NCI-H1092 (cell line): ENCODE measurements around the gene OGN.

Experiments used
- DNase-seq: peaks from one replicate; lab custom pipeline; 2025; lab: John Stamatoyannopoulos, UW

Gene OGN

DNA sequence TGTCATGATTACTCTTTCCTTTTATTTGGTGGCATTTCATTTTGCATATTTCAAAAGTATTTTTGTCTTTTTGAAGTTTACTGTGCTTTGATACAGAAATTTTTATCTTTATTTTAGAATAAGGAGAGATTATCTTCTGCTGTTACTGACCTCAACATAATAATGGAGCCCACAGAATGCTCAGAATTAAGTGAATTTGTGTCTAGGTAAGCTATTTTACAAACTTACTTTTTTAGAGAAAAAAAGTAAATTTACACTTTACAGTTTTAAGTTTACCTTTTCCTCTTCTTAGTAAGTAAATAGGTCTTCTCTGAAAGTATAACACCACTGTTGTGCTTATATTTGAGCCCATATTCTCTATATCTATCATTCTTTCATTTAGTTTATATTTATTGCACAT lies 58.8 kb downstream of the OGN start:
- DNase-seq = no peak

DNA sequence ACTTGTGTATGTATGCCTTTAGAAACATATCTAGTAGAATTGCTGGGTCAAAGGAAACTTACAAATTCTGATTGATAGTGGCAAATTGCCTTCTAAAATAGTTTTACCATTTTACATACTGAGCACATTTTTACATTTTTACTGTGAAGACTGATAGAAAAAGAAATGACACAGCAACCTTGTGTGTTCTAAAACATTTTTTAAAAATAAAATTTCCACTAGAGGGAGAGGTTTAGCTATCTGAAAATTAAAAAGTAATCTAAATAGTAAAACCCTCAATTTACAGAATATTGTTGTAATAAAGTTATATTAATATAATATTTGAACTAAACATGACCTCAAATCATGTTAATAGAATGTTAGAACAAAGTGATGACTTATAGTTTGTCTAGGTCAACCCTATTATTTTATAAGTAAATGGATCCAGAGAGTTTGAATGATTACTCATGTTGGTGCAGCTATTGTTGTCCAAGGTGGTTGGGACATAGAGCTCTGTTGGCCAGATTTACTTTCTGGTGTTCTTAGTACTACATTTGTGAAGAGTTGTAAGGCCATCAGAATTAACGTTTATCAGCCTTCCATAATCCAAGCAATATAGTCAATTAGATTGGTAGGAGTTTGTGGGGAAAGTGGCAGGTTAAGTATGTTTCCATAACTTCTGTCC lies 61.4 kb downstream of the OGN start:
- no peak for DNase-seq

GRCh38 chr9:92341578-92341977 lies 62.8 kb downstream of the OGN start:
- no peak for DNase-seq

- DNase-seq = no peak
Observed at GRCh38 chr9:92333282-92333634, 71.1 kb downstream of the OGN start.
